Measurements from ENCODE around the gene NHSL2.
A peak's percentile ranks its signal among the peaks of the same experiment; 100 is the strongest.

Gene NHSL2

GRCh38 chrX:72018277-72019112 is 107.8 kb downstream of the NHSL2 start:
- peak; percentile 82 for DNase-seq (ENCODE audit: low spot score)

GRCh38 chrX:72019487-72019886 is 108.8 kb downstream of the NHSL2 start:
- DNase-seq (ENCODE audit: low spot score), result no peak

GRCh38 chrX:72020204-72020603 is 109.6 kb downstream of the NHSL2 start:
- no peak for DNase-seq (ENCODE audit: low spot score)

- DNase-seq (ENCODE audit: low spot score), result no peak
Measured at GRCh38 chrX:72020788-72021187, 110.1 kb downstream of the NHSL2 start.

- no peak for DNase-seq (ENCODE audit: low spot score)
Measured at GRCh38 chrX:72021975-72022374, 111.3 kb downstream of the NHSL2 start.

GRCh38 chrX:72023071-72023470 is 112.4 kb downstream of the NHSL2 start:
- DNase-seq (ENCODE audit: low spot score), result no peak

GRCh38 chrX:72025236-72025770 is 114.7 kb downstream of the NHSL2 start:
- no peak for DNase-seq (ENCODE audit: low spot score)

GRCh38 chrX:72026341-72027023 is 115.8 kb downstream of the NHSL2 start:
- no peak for DNase-seq (ENCODE audit: low spot score)

- no peak for DNase-seq (ENCODE audit: low spot score)
Measured at GRCh38 chrX:72027024-72027913, 116.6 kb downstream of the NHSL2 start.

- no peak for DNase-seq (ENCODE audit: low spot score)
Measured at GRCh38 chrX:72027914-72028307, 117.3 kb downstream of the NHSL2 start.

- DNase-seq (ENCODE audit: low spot score), result no peak
Measured at GRCh38 chrX:72028701-72029470, 118.2 kb downstream of the NHSL2 start.

GRCh38 chrX:72029483-72030411 is 119.1 kb downstream of the NHSL2 start:
- DNase-seq (ENCODE audit: low spot score), result peak; percentile 63

- no peak for DNase-seq (ENCODE audit: low spot score)
Measured at GRCh38 chrX:72030431-72030830, 119.8 kb downstream of the NHSL2 start.

- no peak for DNase-seq (ENCODE audit: low spot score)
Measured at GRCh38 chrX:72031118-72031517, 120.5 kb downstream of the NHSL2 start.

- no peak for DNase-seq (ENCODE audit: low spot score)
Measured at GRCh38 chrX:72031634-72032033, 121.0 kb downstream of the NHSL2 start.

GRCh38 chrX:72037601-72038000 is 127.0 kb downstream of the NHSL2 start:
- DNase-seq (ENCODE audit: low spot score), result no peak

GRCh38 chrX:72038016-72038415 is 127.4 kb downstream of the NHSL2 start:
- no peak for DNase-seq (ENCODE audit: low spot score)

- no peak for DNase-seq (ENCODE audit: low spot score)
Measured at GRCh38 chrX:72038868-72039267, 128.2 kb downstream of the NHSL2 start.

- DNase-seq (ENCODE audit: low spot score), result no peak
Measured at GRCh38 chrX:72040506-72040905, 129.9 kb downstream of the NHSL2 start.

GRCh38 chrX:72041176-72041575 is 130.5 kb downstream of the NHSL2 start:
- DNase-seq (ENCODE audit: low spot score), result no peak
